Measurements from ENCODE around the gene ASAP2.

The ASAP2 gene

DNA sequence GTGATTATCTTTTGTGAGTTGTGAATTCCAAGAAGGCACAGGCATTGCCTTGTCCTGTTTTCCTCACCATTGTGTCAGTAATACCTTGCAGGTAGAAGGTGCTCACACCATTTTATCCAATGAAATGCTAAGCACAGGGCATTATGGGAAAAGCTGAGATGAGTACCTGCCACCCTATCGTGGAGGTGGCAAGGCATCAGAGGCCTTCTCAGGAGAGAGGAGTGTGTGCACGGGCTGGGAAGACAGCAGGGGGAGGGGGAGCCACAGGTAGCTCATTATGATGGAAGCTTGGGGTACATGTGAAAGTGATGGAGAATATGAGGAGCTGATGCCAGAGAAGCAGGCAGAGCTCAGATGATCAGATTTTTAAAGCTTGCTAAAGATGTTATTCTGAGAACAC lies 69.5 kb downstream of the ASAP2 start:
- H3K4me3 ChIP-seq (ENCODE audit: low read depth, low read length), result no peak overlapping the region
- no peak for DNase-seq (ENCODE audit: low read depth)
- TF ChIP-seq, protein P1, sequence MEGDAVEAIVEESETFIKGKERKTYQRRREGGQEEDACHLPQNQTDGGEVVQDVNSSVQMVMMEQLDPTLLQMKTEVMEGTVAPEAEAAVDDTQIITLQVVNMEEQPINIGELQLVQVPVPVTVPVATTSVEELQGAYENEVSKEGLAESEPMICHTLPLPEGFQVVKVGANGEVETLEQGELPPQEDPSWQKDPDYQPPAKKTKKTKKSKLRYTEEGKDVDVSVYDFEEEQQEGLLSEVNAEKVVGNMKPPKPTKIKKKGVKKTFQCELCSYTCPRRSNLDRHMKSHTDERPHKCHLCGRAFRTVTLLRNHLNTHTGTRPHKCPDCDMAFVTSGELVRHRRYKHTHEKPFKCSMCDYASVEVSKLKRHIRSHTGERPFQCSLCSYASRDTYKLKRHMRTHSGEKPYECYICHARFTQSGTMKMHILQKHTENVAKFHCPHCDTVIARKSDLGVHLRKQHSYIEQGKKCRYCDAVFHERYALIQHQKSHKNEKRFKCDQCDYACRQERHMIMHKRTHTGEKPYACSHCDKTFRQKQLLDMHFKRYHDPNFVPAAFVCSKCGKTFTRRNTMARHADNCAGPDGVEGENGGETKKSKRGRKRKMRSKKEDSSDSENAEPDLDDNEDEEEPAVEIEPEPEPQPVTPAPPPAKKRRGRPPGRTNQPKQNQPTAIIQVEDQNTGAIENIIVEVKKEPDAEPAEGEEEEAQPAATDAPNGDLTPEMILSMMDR (IDR thresholded peaks at IDR 0.05; ENCODE audit: low read depth, low read length, missing control alignments), result no peak
- in situ Hi-C loops (cut with HindIII; ENCODE audit: low sequenced_read_pairs), result no loop called here

DNA sequence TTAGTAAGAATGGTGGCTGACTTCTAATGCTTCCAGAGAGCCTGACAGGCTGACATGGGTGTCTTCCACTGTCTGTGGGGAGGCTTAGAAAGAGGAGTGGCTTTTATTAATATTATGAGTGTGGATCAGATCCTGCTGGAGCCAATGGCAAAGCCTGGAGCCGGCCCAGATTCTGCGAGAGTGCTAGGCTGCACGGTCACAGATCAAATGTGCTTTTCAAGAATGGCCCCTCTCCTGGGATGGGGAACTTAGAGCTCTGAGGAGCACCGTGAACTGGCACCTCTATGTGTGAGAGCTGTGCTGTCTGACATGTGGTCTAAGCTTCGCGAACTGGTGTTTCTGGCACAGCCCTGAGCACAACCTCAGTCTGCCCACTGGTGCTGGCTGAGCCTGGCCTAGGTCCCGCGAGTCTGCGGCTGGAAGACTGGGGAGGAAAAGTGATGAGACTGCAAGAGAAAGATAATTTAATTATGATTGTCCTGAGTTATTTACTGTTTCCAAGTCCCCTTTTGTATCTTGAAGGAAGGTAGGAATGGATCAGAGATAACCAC lies 70.4 kb downstream of the ASAP2 start:
- no peak overlapping the region for H3K4me3 ChIP-seq (ENCODE audit: low read depth, low read length)
- TF ChIP-seq, protein P1 (IDR thresholded peaks at IDR 0.05; ENCODE audit: low read depth, low read length, missing control alignments), result no peak
- no peak for DNase-seq (ENCODE audit: low read depth)

DNA sequence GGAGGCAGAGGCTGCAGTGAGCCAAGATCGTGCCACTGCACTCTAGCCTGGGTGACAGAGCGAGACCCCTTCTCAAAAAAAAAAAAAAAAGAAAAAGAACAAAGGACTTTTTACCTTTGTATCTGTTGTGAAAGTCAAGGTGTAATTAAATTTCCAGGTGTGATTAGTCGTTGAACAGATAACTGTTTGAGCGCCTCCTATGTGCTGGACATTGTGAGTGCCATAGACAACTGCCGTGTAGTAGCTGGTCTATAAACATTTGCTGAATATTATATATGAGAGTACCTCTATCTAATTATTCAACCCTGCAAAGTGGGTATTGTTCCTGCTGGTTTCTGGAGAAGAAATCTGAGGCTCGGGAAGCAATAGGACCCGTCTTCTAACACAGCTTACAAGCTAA lies 71.8 kb downstream of the ASAP2 start:
- DNase-seq (ENCODE audit: low read depth), result no peak
- H3K4me3 ChIP-seq (ENCODE audit: low read depth, low read length), result no peak overlapping the region
- in situ Hi-C loops (cut with HindIII; ENCODE audit: low sequenced_read_pairs), result no loop called here
- TF ChIP-seq, protein P1 (IDR thresholded peaks at IDR 0.05; ENCODE audit: low read depth, low read length, missing control alignments), result no peak

More for the DNA sequence above, 70.4 kb downstream of the ASAP2 start:
- in situ Hi-C loops (cut with HindIII; ENCODE audit: low sequenced_read_pairs), result no loop called here

DNA sequence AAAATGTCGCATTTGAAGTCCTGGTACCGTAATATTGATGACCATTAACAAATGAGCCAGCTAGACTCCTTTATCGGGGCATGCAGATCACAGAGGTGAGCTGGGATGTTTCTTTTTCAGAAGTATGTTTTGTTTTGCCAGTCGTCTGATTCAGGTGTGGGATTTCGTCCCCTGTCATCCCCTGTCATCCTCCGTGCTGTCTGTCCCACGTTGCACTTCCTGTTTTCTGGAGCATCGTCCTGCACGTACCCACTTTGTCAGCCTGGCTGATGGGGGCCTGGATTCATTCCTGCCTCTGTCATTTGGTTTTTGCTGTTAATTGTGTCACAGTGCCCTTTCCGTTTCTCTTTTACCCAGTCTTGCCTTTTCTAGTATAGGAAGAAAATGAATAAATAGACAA lies 72.8 kb downstream of the ASAP2 start:
- in situ Hi-C loops (cut with HindIII; ENCODE audit: low sequenced_read_pairs), result no loop called here
- TF ChIP-seq, protein P1 (IDR thresholded peaks at IDR 0.05; ENCODE audit: low read depth, low read length, missing control alignments), result no peak
- no peak overlapping the region for H3K4me3 ChIP-seq (ENCODE audit: low read depth, low read length)
- no peak for DNase-seq (ENCODE audit: low read depth)

DNA sequence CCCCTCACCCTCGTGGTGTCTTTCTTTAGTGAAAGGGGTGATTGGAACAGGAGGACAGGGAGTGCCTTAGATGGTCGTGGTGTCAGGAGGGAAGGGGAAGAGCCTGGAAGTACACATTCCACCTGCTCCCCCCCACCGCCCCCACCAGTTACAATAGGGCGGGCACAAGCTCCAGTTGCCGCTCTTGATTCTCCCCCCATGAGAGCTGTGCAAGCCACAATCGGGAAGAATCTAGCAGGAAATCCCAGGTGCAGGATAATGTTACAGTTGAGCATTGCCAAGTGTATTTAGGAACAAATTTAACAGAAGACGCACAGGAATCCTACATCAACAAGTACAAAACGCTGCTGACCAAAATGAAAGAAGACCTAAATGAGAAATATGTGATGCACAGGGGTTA lies 73.6 kb downstream of the ASAP2 start:
- no peak overlapping the region for H3K4me3 ChIP-seq (ENCODE audit: low read depth, low read length)
- TF ChIP-seq, protein P1 (IDR thresholded peaks at IDR 0.05; ENCODE audit: low read depth, low read length, missing control alignments), result no peak
- no peak for DNase-seq (ENCODE audit: low read depth)
- in situ Hi-C loops (cut with HindIII; ENCODE audit: low sequenced_read_pairs), result no loop called here

DNA sequence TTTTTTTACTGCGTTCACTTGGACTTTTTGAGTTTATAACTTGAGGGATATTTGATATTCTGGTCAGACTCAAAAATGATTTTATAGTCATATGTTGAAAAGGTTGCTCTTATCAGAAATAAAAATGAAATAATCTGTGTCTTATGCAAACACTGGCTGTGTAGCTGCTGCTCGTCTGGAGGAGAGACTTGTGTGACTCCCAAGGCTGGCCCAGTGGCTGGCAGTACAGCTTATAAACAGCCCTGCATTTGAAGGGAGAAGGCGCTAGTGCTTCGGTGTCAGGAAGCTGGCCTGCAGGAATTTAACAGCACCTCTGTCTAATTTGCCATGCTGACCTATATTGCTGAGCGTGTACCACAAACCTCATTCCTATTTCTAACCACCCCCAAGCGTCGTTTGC lies 74.5 kb downstream of the ASAP2 start:
- in situ Hi-C loops (cut with HindIII; ENCODE audit: low sequenced_read_pairs), result no loop called here
- H3K4me3 ChIP-seq (ENCODE audit: low read depth, low read length), result no peak overlapping the region
- TF ChIP-seq, protein P1 (IDR thresholded peaks at IDR 0.05; ENCODE audit: low read depth, low read length, missing control alignments), result no peak
- no peak for DNase-seq (ENCODE audit: low read depth)
